Astrocyte of the cerebellum (primary cell): ENCODE data around the gene SOAT2.

Experiments
- DNase-seq: peaks from one replicate; pipeline ENCODE4 v3.0.0-alpha.2; 2011; ENCODE audit warnings: low read depth
- H3K4me3 ChIP-seq: 2 replicates; pipeline ENCODE4 v1.5.1; 2011; ENCODE audit warnings: mild to moderate bottlenecking, low read depth, low read length, moderate library complexity
- CTCF ChIP-seq: IDR thresholded peaks from 2 replicates; pipeline ENCODE4 v1.5.1; 2012; ENCODE audit warnings: low read length, low read depth, moderate library complexity, mild to moderate bottlenecking; ENCODE audit errors: missing control alignments
- in situ Hi-C: cut with HindIII; loops from 2 replicates; pipeline ENCODE4 v1.10.0; 2017; ENCODE audit warnings: low sequenced_read_pairs

Gene SOAT2

GRCh38 chr12:53070877-53071492 is 32.3 kb upstream of the SOAT2 start:
- no peak overlapping the region for H3K4me3 ChIP-seq
- in situ Hi-C loops = loop anchor here (10.0 kb wide), 1 partner anchor 124 kb away; no protein-coding TSS in a partner anchor
- no peak for DNase-seq
- no peak for TF ChIP-seq CTCF

- in situ Hi-C loops = loop anchor here (10.0 kb wide), 1 partner anchor 123 kb away; no protein-coding TSS in a partner anchor
- no peak for DNase-seq
- no peak overlapping the region for H3K4me3 ChIP-seq
- peak; percentile 46 for TF ChIP-seq CTCF
Observed at GRCh38 chr12:53071591-53072551, 31.4 kb upstream of the SOAT2 start.

- DNase-seq = no peak
- no peak for TF ChIP-seq CTCF
- H3K4me3 ChIP-seq = no peak overlapping the region
- in situ Hi-C loops = loop anchor here (10.0 kb wide), 1 partner anchor 121 kb away; no protein-coding TSS in a partner anchor
Observed at GRCh38 chr12:53073881-53074280, 29.4 kb upstream of the SOAT2 start.

- in situ Hi-C loops = loop anchor here (10.0 kb wide), 1 partner anchor 120 kb away; no protein-coding TSS in a partner anchor
- TF ChIP-seq CTCF = no peak
- no peak for DNase-seq
- H3K4me3 ChIP-seq = no peak overlapping the region
Observed at GRCh38 chr12:53074283-53074998, 28.8 kb upstream of the SOAT2 start.

- TF ChIP-seq CTCF = no peak
- no peak overlapping the region for H3K4me3 ChIP-seq
- no peak for DNase-seq
- in situ Hi-C loops = loop anchor here (5.0 to 10.0 kb wide), 2 partner anchors 57 to 120 kb away; no protein-coding TSS in a partner anchor
Observed at GRCh38 chr12:53074999-53075370, 28.3 kb upstream of the SOAT2 start.

GRCh38 chr12:53076461-53076860 is 26.8 kb upstream of the SOAT2 start:
- no peak for DNase-seq
- H3K4me3 ChIP-seq = no peak overlapping the region
- TF ChIP-seq CTCF = no peak
- in situ Hi-C loops = loop anchor here (5.0 to 10.0 kb wide), 2 partner anchors 56 to 118 kb away; no protein-coding TSS in a partner anchor
